ENCODE data around the gene GALNT2.

GALNT2 gene

GRCh38 chr1:230069796-230070195 is 2.8 kb downstream of the GALNT2 start:
- H4K20me1 ChIP-seq (ENCODE audit: insufficient read depth, low read length): peaks cover 74% of the 10 kb centered on the region
- no peak for ATAC-seq (ENCODE audit: insufficient read depth, low read depth)
- peak overlapping the region; percentile 93 for H3K9ac ChIP-seq (ENCODE audit: low read depth, low read length)
- H3K27ac ChIP-seq (ENCODE audit: low read length): peak overlapping the region; percentile 92
- no peak for TF ChIP-seq EZH2 (IDR thresholded peaks at IDR 0.05; ENCODE audit: borderline replicate concordance, low read depth, low read length, severe bottlenecking)
- TF ChIP-seq, protein P1, sequence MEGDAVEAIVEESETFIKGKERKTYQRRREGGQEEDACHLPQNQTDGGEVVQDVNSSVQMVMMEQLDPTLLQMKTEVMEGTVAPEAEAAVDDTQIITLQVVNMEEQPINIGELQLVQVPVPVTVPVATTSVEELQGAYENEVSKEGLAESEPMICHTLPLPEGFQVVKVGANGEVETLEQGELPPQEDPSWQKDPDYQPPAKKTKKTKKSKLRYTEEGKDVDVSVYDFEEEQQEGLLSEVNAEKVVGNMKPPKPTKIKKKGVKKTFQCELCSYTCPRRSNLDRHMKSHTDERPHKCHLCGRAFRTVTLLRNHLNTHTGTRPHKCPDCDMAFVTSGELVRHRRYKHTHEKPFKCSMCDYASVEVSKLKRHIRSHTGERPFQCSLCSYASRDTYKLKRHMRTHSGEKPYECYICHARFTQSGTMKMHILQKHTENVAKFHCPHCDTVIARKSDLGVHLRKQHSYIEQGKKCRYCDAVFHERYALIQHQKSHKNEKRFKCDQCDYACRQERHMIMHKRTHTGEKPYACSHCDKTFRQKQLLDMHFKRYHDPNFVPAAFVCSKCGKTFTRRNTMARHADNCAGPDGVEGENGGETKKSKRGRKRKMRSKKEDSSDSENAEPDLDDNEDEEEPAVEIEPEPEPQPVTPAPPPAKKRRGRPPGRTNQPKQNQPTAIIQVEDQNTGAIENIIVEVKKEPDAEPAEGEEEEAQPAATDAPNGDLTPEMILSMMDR (IDR thresholded peaks at IDR 0.05; ENCODE audit: borderline replicate concordance, extremely low read depth, low read length, poor library complexity, severe bottlenecking): no peak
- H3K4me1 ChIP-seq (ENCODE audit: insufficient read depth, low read length): peaks cover 71% of the 10 kb centered on the region
- DNase-seq: no peak
- H3K27me3 ChIP-seq (ENCODE audit: insufficient read depth, low read length, poor library complexity): no peaks in the 10 kb centered on the region
- H2AFZ ChIP-seq (ENCODE audit: low read depth, low read length): no peak overlapping the region
- peak overlapping the region; percentile 84 for H3K4me2 ChIP-seq (ENCODE audit: insufficient read depth, low read length)
- no peaks in the 10 kb centered on the region for H3K9me3 ChIP-seq (ENCODE audit: insufficient read depth, low read length, severe bottlenecking)
- H3K4me3 ChIP-seq (ENCODE audit: low read depth in 1 of 2, low read length in 2 of 2): peak overlapping the region; percentile 72 to 79; a peak in 3 of 4 replicates
- peaks cover 46% of the 10 kb centered on the region for H3K36me3 ChIP-seq (ENCODE audit: insufficient read depth, low read length)
- peaks cover 81% of the 10 kb centered on the region for H3K79me2 ChIP-seq (ENCODE audit: insufficient read depth, low read length)

DNA sequence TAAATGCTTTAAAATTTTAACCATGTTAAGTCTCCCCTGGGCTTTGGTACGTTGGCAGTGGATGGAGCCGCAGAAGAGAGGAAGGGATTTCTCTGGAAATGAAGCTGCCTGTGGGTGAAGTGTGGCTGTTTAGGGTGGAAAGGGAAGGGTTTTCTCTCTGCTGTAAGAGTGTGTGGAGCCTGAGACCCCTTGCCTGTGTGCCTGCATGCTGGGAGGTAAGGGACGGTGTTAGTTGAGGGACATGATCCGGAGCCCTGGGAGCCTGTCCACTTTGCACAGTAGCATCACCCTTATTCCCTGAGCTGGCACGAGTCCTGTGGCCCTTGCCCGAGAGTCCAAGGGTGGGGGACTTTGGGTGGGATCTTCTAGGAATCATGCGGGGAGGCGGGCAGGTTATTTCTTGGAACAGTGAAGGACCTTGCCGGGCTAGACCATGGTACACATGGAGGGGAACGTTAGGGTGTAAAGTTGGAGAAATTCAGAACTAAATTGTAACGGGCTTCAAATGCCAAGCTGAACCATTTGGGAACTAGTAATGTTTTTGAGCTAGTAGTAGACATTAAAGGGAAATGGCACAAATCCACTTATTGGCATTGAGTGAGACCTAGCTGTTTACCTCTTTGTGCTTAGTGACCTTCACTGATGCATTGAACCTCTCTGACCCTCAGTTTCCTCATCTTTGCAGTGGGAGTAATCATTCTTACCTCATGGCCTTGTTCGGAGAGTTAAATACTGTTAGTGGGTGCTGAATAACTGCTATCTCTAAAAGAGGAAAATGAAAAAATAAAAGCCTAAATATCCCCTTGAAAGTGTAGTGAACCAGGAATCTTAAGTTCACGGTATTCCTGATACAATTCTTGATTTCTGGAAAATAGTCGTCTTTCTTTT is 3.5 kb downstream of the GALNT2 start:
- Histone ChIP-seq H2AFZ (ENCODE audit: low read depth, low read length) (no peak overlapping the region), H3K9ac (ENCODE audit: low read depth, low read length) (peak overlapping the region; percentile 93), H3K27me3 (ENCODE audit: insufficient read depth, low read length, poor library complexity) (no peaks in the 10 kb centered on the region), H3K4me2 (ENCODE audit: insufficient read depth, low read length) (peak overlapping the region; percentile 84), H3K36me3 (ENCODE audit: insufficient read depth, low read length) (peaks cover 51% of the 10 kb centered on the region), H3K79me2 (ENCODE audit: insufficient read depth, low read length) (peaks cover 88% of the 10 kb centered on the region), H4K20me1 (ENCODE audit: insufficient read depth, low read length) (peaks cover 80% of the 10 kb centered on the region), H3K4me1 (ENCODE audit: insufficient read depth, low read length) (peaks cover 77% of the 10 kb centered on the region), H3K4me3 (ENCODE audit: low read depth in 1 of 2, low read length in 2 of 2) (peak overlapping the region; percentile 72 to 79; a peak in 3 of 4 replicates), H3K27ac (ENCODE audit: low read length) (peak overlapping the region; percentile 92), H3K9me3 (ENCODE audit: insufficient read depth, low read length, severe bottlenecking) (no peaks in the 10 kb centered on the region)
- DNase-seq (no peak), ATAC-seq (ENCODE audit: insufficient read depth, low read depth) (no peak)
- no peak for TF ChIP-seq EZH2 (IDR thresholded peaks at IDR 0.05; ENCODE audit: borderline replicate concordance, low read depth, low read length, severe bottlenecking)
- TF ChIP-seq, protein P1 (IDR thresholded peaks at IDR 0.05; ENCODE audit: borderline replicate concordance, extremely low read depth, low read length, poor library complexity, severe bottlenecking): no peak

GRCh38 chr1:230071316-230071715 is 4.3 kb downstream of the GALNT2 start:
- Histone ChIP-seq H3K4me2 (ENCODE audit: insufficient read depth, low read length) (peak overlapping the region; percentile 84), H2AFZ (ENCODE audit: low read depth, low read length) (no peak overlapping the region), H3K27me3 (ENCODE audit: insufficient read depth, low read length, poor library complexity) (no peaks in the 10 kb centered on the region), H3K79me2 (ENCODE audit: insufficient read depth, low read length) (peaks cover 96% of the 10 kb centered on the region), H3K9me3 (ENCODE audit: insufficient read depth, low read length, severe bottlenecking) (no peaks in the 10 kb centered on the region), H3K9ac (ENCODE audit: low read depth, low read length) (peak overlapping the region; percentile 93), H4K20me1 (ENCODE audit: insufficient read depth, low read length) (peaks cover 87% of the 10 kb centered on the region), H3K4me3 (ENCODE audit: low read depth in 1 of 2, low read length in 2 of 2) (peak overlapping the region in 1 of 2 experiments; percentile 72; a peak in 2 of 4 replicates), H3K27ac (ENCODE audit: low read length) (peak overlapping the region; percentile 92), H3K36me3 (ENCODE audit: insufficient read depth, low read length) (peaks cover 58% of the 10 kb centered on the region), H3K4me1 (ENCODE audit: insufficient read depth, low read length) (peaks cover 77% of the 10 kb centered on the region)
- no peak for DNase-seq
- TF ChIP-seq, protein P1 (IDR thresholded peaks at IDR 0.05; ENCODE audit: borderline replicate concordance, extremely low read depth, low read length, poor library complexity, severe bottlenecking): no peak
- ATAC-seq (ENCODE audit: insufficient read depth, low read depth): no peak

All from DND-41 (cell line).